ENCODE data around the gene S100A1.

S100A1 gene

GRCh38 chr1:153679337-153680119 is 51.3 kb downstream of the S100A1 start:
- no peak overlapping the region for H3K27ac ChIP-seq
- no peak for TF ChIP-seq ZFX (IDR thresholded peaks at IDR 0.05)

- no peak overlapping the region for H3K27ac ChIP-seq
- TF ChIP-seq, protein P1, sequence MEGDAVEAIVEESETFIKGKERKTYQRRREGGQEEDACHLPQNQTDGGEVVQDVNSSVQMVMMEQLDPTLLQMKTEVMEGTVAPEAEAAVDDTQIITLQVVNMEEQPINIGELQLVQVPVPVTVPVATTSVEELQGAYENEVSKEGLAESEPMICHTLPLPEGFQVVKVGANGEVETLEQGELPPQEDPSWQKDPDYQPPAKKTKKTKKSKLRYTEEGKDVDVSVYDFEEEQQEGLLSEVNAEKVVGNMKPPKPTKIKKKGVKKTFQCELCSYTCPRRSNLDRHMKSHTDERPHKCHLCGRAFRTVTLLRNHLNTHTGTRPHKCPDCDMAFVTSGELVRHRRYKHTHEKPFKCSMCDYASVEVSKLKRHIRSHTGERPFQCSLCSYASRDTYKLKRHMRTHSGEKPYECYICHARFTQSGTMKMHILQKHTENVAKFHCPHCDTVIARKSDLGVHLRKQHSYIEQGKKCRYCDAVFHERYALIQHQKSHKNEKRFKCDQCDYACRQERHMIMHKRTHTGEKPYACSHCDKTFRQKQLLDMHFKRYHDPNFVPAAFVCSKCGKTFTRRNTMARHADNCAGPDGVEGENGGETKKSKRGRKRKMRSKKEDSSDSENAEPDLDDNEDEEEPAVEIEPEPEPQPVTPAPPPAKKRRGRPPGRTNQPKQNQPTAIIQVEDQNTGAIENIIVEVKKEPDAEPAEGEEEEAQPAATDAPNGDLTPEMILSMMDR (conservative IDR thresholded peaks at IDR 0.05): no peak
- no peak for TF ChIP-seq ZFX (IDR thresholded peaks at IDR 0.05)
These were observed 51.8 kb downstream of the S100A1 start for GRCh38 chr1:153680120-153680403.
